MM.1S (cell line): ENCODE results near the gene STARD5.

Source experiments
- EZH2phosphoT487 ChIP-seq: fragments of 300-600 bp; sonication (generic); IDR thresholded peaks from 2 replicates; pipeline ENCODE4 v1.6.1; 2018; ENCODE audit warnings: antibody characterized with exemption, low read length
- TF ChIP-seq, protein P1 (sequence below): fragments of 300-600 bp; sonication (generic); IDR thresholded peaks from 2 replicates; pipeline ENCODE4 v1.5.1; 2016; ENCODE audit warnings: antibody characterized with exemption, low read length, mixed read lengths

GRCh38 chr15:81330366-81331090 lies 6.6 kb upstream of the STARD5 start:
- TF ChIP-seq EZH2phosphoT487, result no peak
- TF ChIP-seq, protein P1, sequence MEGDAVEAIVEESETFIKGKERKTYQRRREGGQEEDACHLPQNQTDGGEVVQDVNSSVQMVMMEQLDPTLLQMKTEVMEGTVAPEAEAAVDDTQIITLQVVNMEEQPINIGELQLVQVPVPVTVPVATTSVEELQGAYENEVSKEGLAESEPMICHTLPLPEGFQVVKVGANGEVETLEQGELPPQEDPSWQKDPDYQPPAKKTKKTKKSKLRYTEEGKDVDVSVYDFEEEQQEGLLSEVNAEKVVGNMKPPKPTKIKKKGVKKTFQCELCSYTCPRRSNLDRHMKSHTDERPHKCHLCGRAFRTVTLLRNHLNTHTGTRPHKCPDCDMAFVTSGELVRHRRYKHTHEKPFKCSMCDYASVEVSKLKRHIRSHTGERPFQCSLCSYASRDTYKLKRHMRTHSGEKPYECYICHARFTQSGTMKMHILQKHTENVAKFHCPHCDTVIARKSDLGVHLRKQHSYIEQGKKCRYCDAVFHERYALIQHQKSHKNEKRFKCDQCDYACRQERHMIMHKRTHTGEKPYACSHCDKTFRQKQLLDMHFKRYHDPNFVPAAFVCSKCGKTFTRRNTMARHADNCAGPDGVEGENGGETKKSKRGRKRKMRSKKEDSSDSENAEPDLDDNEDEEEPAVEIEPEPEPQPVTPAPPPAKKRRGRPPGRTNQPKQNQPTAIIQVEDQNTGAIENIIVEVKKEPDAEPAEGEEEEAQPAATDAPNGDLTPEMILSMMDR, result no peak
